OCI-LY3 (cell line): ENCODE measurements around the gene CDHR3.
A peak's percentile ranks its signal among the peaks of the same experiment; 100 is the strongest.

ENCODE experiments used
- H2AFZ ChIP-seq: fragments of 200-600, 300-600 bp; shearing (Covaris generic); 2 replicates; pipeline ENCODE4 v1.6.0; 2014; ENCODE audit warnings: antibody characterized with exemption, low read depth, low read length
- H3K27ac ChIP-seq: fragments of 200-600, 300-600 bp; sonication (generic); 2 replicates; pipeline ENCODE4 v1.5.1; 2014; ENCODE audit warnings: mild to moderate bottlenecking, low read length, moderate library complexity, mixed read lengths
- H3K27me3 ChIP-seq: fragments of 200-600, 300-600 bp; sonication (generic); 2 replicates; pipeline ENCODE4 v1.6.1; 2014; ENCODE audit warnings: low read depth, low read length, mixed read lengths
- H3K36me3 ChIP-seq: fragments of 200-600, 300-600 bp; sonication (generic); replicated peaks from 2 replicates; pipeline ENCODE3; 2014; ENCODE audit warnings: low read depth, low read length, mixed read lengths
- H3K4me1 ChIP-seq: fragments of 300-600, 200-600 bp; sonication (generic); 2 replicates; pipeline ENCODE4 v1.6.1; 2014; ENCODE audit warnings: low read length, mixed read lengths
- H3K4me2 ChIP-seq: fragments of 200-600, 300-600 bp; sonication (generic); 2 replicates; pipeline ENCODE4 v1.6.1; 2014; ENCODE audit warnings: low read length, mixed read lengths
- H3K4me3 ChIP-seq: fragments of 300-600, 200-600 bp; sonication (generic); 2 replicates; pipeline ENCODE4 v1.5.1; 2014; ENCODE audit warnings: antibody characterized with exemption, mild to moderate bottlenecking, low read length, moderate library complexity
- H3K79me2 ChIP-seq: fragments of 300-600, 200-600 bp; shearing (Covaris generic); 2 replicates; pipeline ENCODE4 v1.6.1; 2014; ENCODE audit warnings: mild to moderate bottlenecking, low read length, mixed read lengths
- H3K9ac ChIP-seq: fragments of 300-600, 200-600 bp; shearing (Covaris generic); 2 replicates; pipeline ENCODE4 v1.6.0; 2014; ENCODE audit warnings: mild to moderate bottlenecking, low read length, moderate library complexity
- H3K9me3 ChIP-seq: fragments of 200-600, 300-600 bp; shearing (Covaris generic); 2 replicates; pipeline ENCODE4 v1.6.1; 2014; ENCODE audit warnings: low read length, mixed read lengths; ENCODE audit not compliant: insufficient read depth
- H4K20me1 ChIP-seq: fragments of 200-600, 300-600 bp; sonication (generic); 2 replicates; pipeline ENCODE4 v1.6.1; 2016; ENCODE audit warnings: low read length, mixed read lengths; ENCODE audit not compliant: insufficient read depth
- CTCF ChIP-seq: fragments of 200-600, 300-600 bp; sonication (generic); IDR thresholded peaks from 2 replicates; pipeline ENCODE4 v1.5.1; 2014; ENCODE audit warnings: antibody characterized with exemption, low read length, low read depth
- EZH2phosphoT487 ChIP-seq: fragments of 200-600 bp; shearing (Covaris generic); IDR thresholded peaks from 2 replicates; pipeline ENCODE4 v1.6.1; 2018; ENCODE audit warnings: antibody characterized with exemption, mixed run types, low read depth

The CDHR3 gene

GRCh38 chr7:106063692-106064091 lies 100.6 kb downstream of the CDHR3 start:
- Histone ChIP-seq H4K20me1 (no peaks in the 10 kb centered on the region), H3K79me2 (no peaks in the 10 kb centered on the region), H3K27me3 (no peaks in the 10 kb centered on the region), H3K36me3 (no peaks in the 10 kb centered on the region), H3K4me3 (no peak overlapping the region), H3K4me1 (peaks cover 62% of the 10 kb centered on the region), H2AFZ (no peak overlapping the region), H3K27ac (no peak overlapping the region), H3K9me3 (peaks cover 28% of the 10 kb centered on the region; the same call in 1 of the 2 replicates), H3K4me2 (peak overlapping the region; percentile 58), H3K9ac (no peak overlapping the region)
- TF ChIP-seq CTCF, result no peak
- no peak for TF ChIP-seq EZH2phosphoT487

GRCh38 chr7:106064316-106064715 lies 101.3 kb downstream of the CDHR3 start:
- no peak for TF ChIP-seq EZH2phosphoT487
- no peak for TF ChIP-seq CTCF
- Histone ChIP-seq H3K79me2 (no peaks in the 10 kb centered on the region), H4K20me1 (no peaks in the 10 kb centered on the region), H2AFZ (no peak overlapping the region), H3K9ac (no peak overlapping the region), H3K36me3 (no peaks in the 10 kb centered on the region), H3K4me3 (no peak overlapping the region), H3K27me3 (no peaks in the 10 kb centered on the region), H3K4me2 (no peak overlapping the region), H3K9me3 (peaks cover 22% of the 10 kb centered on the region; the same call in 1 of the 2 replicates), H3K27ac (no peak overlapping the region), H3K4me1 (peaks cover 62% of the 10 kb centered on the region)

- H4K20me1 ChIP-seq, result no peaks in the 10 kb centered on the region
- peaks cover 62% of the 10 kb centered on the region for H3K4me1 ChIP-seq
- H3K79me2 ChIP-seq, result no peaks in the 10 kb centered on the region
- no peak overlapping the region for H3K9ac ChIP-seq
- H2AFZ ChIP-seq, result no peak overlapping the region
- TF ChIP-seq CTCF, result no peak
- TF ChIP-seq EZH2phosphoT487, result no peak
- no peak overlapping the region for H3K27ac ChIP-seq
- H3K4me3 ChIP-seq, result no peak overlapping the region
- H3K36me3 ChIP-seq, result no peaks in the 10 kb centered on the region
- peaks cover 21% of the 10 kb centered on the region; the same call in 1 of the 2 replicates for H3K9me3 ChIP-seq
- no peaks in the 10 kb centered on the region for H3K27me3 ChIP-seq
- H3K4me2 ChIP-seq, result no peak overlapping the region
Measured at GRCh38 chr7:106064771-106065574, 101.9 kb downstream of the CDHR3 start.

GRCh38 chr7:106065575-106066500 lies 102.8 kb downstream of the CDHR3 start:
- H3K4me2 ChIP-seq, result no peak overlapping the region
- no peak overlapping the region for H3K4me3 ChIP-seq
- H3K9ac ChIP-seq, result no peak overlapping the region
- no peaks in the 10 kb centered on the region for H3K27me3 ChIP-seq
- no peaks in the 10 kb centered on the region for H3K79me2 ChIP-seq
- no peaks in the 10 kb centered on the region for H3K36me3 ChIP-seq
- H4K20me1 ChIP-seq, result no peaks in the 10 kb centered on the region
- no peak for TF ChIP-seq CTCF
- TF ChIP-seq EZH2phosphoT487, result no peak
- peaks cover 15% of the 10 kb centered on the region; the same call in 1 of the 2 replicates for H3K9me3 ChIP-seq
- H3K4me1 ChIP-seq, result peaks cover 63% of the 10 kb centered on the region
- no peak overlapping the region for H3K27ac ChIP-seq
- no peak overlapping the region for H2AFZ ChIP-seq
